GM23338 (cell line): Measurements from ENCODE around the gene PSMD8. TPM values are rescaled to one million over a fixed set of nuclear protein-coding genes. Genes with fewer than 3 reads are reported as not detected.

Experiments
- ATAC-seq: fragments of 200-7000 bp; cut with Tn5 transposase; 3 replicates; pipeline ENCODE4 v1.9.1; 2020
- DNase-seq: peaks from one replicate; pipeline ENCODE4 v3.0.0-alpha.2; 2015; ENCODE audit warnings: low spot score
- H2AFZ ChIP-seq: fragments of 200-600 bp; sonication (generic); 2 replicates; pipeline ENCODE4 v1.8.0; 2016; ENCODE audit warnings: antibody characterized with exemption, mild to moderate bottlenecking, moderate library complexity
- H3F3A ChIP-seq: fragments of 200-600 bp; sonication (generic); replicated peaks from 2 replicates; pipeline ENCODE4 v1.8.0; 2017; ENCODE audit warnings: antibody characterized with exemption, mixed run types, low read depth
- H3K27ac ChIP-seq: fragments of 200-600 bp; sonication (generic); 2 replicates; pipeline ENCODE4 v1.6.1; 2016; ENCODE audit warnings: low read depth
- H3K27me3 ChIP-seq: fragments of 200-600 bp; sonication (generic); 2 replicates; pipeline ENCODE4 v1.8.0; 2016; ENCODE audit warnings: mild to moderate bottlenecking, mixed run types, moderate library complexity; ENCODE audit not compliant: insufficient read depth
- H3K36me3 ChIP-seq: fragments of 200-600 bp; sonication (generic); 2 replicates; pipeline ENCODE4 v1.8.0; 2016; ENCODE audit warnings: mild to moderate bottlenecking; ENCODE audit not compliant: insufficient read depth
- H3K4me1 ChIP-seq: fragments of 200-600 bp; sonication (generic); 2 replicates; pipeline ENCODE4 v1.8.0; 2016; ENCODE audit warnings: mild to moderate bottlenecking, moderate library complexity; ENCODE audit not compliant: insufficient read depth
- H3K4me2 ChIP-seq: fragments of 200-600 bp; sonication (generic); 2 replicates; pipeline ENCODE4 v1.7.1; 2017; ENCODE audit warnings: mixed run types
- H3K4me3 ChIP-seq: fragments of 200-600 bp; sonication (generic); 2 replicates; pipeline ENCODE4 v1.6.1; 2016; ENCODE audit warnings: mixed run types
- H3K79me2 ChIP-seq: fragments of 200-600 bp; sonication (generic); replicated peaks from 2 replicates; pipeline ENCODE4 v1.8.0; 2017; ENCODE audit warnings: mild to moderate bottlenecking; ENCODE audit not compliant: insufficient read depth
- H3K9me2 ChIP-seq: fragments of 200-600 bp; sonication (generic); 2 replicates; pipeline ENCODE4 v1.8.0; 2017; ENCODE audit not compliant: insufficient read depth
- H4K20me1 ChIP-seq: fragments of 200-600 bp; sonication (generic); replicated peaks from 2 replicates; pipeline ENCODE4 v1.8.0; 2017; ENCODE audit warnings: mild to moderate bottlenecking; ENCODE audit not compliant: insufficient read depth
- H3K27ac Mint-ChIP-seq: 2 replicates; pipeline ENCODE4 v1.8.0; 2020; ENCODE audit warnings: inconsistent platforms, mild to moderate bottlenecking, moderate library complexity, mixed read lengths
- H3K27me3 Mint-ChIP-seq: 3 replicates; pipeline ENCODE4 v1.8.0; 2022; ENCODE audit warnings: low read depth, mild to moderate bottlenecking, moderate library complexity, mixed read lengths, inconsistent platforms; ENCODE audit not compliant: insufficient read depth, poor library complexity
- H3K36me3 Mint-ChIP-seq: 3 replicates; pipeline ENCODE4 v1.8.0; 2021; ENCODE audit warnings: low read depth, mild to moderate bottlenecking, inconsistent platforms, moderate library complexity, mixed read lengths
- H3K4me1 Mint-ChIP-seq: 3 replicates; pipeline ENCODE4 v1.8.0; 2020; ENCODE audit warnings: mild to moderate bottlenecking, inconsistent platforms, mixed read lengths
- H3K4me3 Mint-ChIP-seq: 3 replicates; pipeline ENCODE4 v1.8.0; 2021; ENCODE audit warnings: moderate library complexity, mild to moderate bottlenecking, inconsistent platforms, mixed read lengths
- H3K9me3 Mint-ChIP-seq: 3 replicates; pipeline ENCODE4 v1.8.0; 2020; ENCODE audit warnings: moderate library complexity, mild to moderate bottlenecking, inconsistent platforms, mixed read lengths
- CTCF ChIP-seq, 2 experiments: fragments of 200-600 bp in 1 of 2; sonication (generic) in 1 of 2; conservative IDR thresholded peaks; 2 replicates each; pipeline versions ENCODE4 v1.5.1 to v1.6.1; 2016 to 2017; ENCODE audit warnings: antibody characterized with exemption in 2 of 2, low read depth in 2 of 2, mild to moderate bottlenecking in 2 of 2, moderate library complexity in 1 of 2
- EZH2 ChIP-seq: fragments of 200-600 bp; sonication (generic); IDR thresholded peaks from one replicate; pipeline ENCODE4 v1.8.0; 2017; ENCODE audit warnings: antibody characterized with exemption, mild to moderate bottlenecking, low read depth; ENCODE audit not compliant: unreplicated experiment
- EZH2phosphoT487 ChIP-seq: fragments of 200-600 bp; sonication (generic); IDR thresholded peaks from one replicate; pipeline ENCODE4 v1.8.1; 2018; ENCODE audit warnings: antibody characterized with exemption; ENCODE audit not compliant: unreplicated experiment
- JUNB ChIP-seq: IDR thresholded peaks from one replicate; pipeline ENCODE4 v1.6.1; 2016; ENCODE audit warnings: antibody characterized with exemption; ENCODE audit not compliant: unreplicated experiment
- NANOG ChIP-seq: IDR thresholded peaks from 2 replicates; pipeline ENCODE4 v1.6.1; 2016; ENCODE audit warnings: antibody characterized with exemption, borderline replicate concordance
- POLR2AphosphoS5 ChIP-seq: IDR thresholded peaks from 2 replicates; pipeline ENCODE4 v1.6.1; 2016; ENCODE audit warnings: antibody characterized with exemption, low read depth
- polyA plus RNA-seq: library from polyadenylated mRNA; unstranded; fragments of >200 nt; fragmentation: Nextera tagmentation; extraction: Ambion mirVana; gene quantifications from 2 replicates; pipeline ENCODE4 v1.2.1, GENCODE V29; 2016
- total RNA-seq: library from RNA; depleted of rRNA; stranded (reverse); fragments of >200 nt; shearing (Covaris generic); gene quantifications from 2 replicates; pipeline ENCODE4 v1.2.3, GENCODE V29; 2014

PSMD8 gene
- total and polyA plus RNA-seq, 2 experiments from 2014 or later: 129 to 241 TPM

GRCh38 chr19:38385804-38386257 lies 11.5 kb downstream of the PSMD8 start:
- peaks cover 6% of the 10 kb centered on the region for H3K36me3 ChIP-seq
- Mint-ChIP-seq H3K36me3 (peaks cover 36% of the 10 kb centered on the region), H3K4me3 (peak overlapping the region; percentile 86; the same call in 2 of the 3 replicates), H3K4me1 (peaks cover 24% of the 10 kb centered on the region), H3K27me3 (peaks cover 35% of the 10 kb centered on the region), H3K27ac (no peak overlapping the region), H3K9me3 (no peaks in the 10 kb centered on the region; the same call in 2 of the 3 replicates)
- DNase-seq (peak; percentile 83), ATAC-seq (peak; percentile 21)
- H3K4me3 ChIP-seq: peak overlapping the region; percentile 96
- H3K27ac ChIP-seq: no peak overlapping the region
- H3F3A ChIP-seq: peaks cover 15% of the 10 kb centered on the region
- peaks cover 2% of the 10 kb centered on the region for H3K79me2 ChIP-seq
- H2AFZ ChIP-seq: no peak overlapping the region
- H3K4me1 ChIP-seq: peaks cover 6% of the 10 kb centered on the region
- no peak for TF ChIP-seq JUNB
- no peak for TF ChIP-seq NANOG
- TF ChIP-seq CTCF (conservative IDR thresholded peaks at IDR 0.05; ENCODE audit: low read depth in 2 of 2): 0 out of 4 replicates have a peak, but pooled peaks of 1 of the 2 experiments have one; percentile 1
- H4K20me1 ChIP-seq: peaks cover 6% of the 10 kb centered on the region
- H3K9me2 ChIP-seq: no peaks in the 10 kb centered on the region
- peak overlapping the region; percentile 95 for H3K4me2 ChIP-seq
- peaks cover 24% of the 10 kb centered on the region for H3K27me3 ChIP-seq

DNA sequence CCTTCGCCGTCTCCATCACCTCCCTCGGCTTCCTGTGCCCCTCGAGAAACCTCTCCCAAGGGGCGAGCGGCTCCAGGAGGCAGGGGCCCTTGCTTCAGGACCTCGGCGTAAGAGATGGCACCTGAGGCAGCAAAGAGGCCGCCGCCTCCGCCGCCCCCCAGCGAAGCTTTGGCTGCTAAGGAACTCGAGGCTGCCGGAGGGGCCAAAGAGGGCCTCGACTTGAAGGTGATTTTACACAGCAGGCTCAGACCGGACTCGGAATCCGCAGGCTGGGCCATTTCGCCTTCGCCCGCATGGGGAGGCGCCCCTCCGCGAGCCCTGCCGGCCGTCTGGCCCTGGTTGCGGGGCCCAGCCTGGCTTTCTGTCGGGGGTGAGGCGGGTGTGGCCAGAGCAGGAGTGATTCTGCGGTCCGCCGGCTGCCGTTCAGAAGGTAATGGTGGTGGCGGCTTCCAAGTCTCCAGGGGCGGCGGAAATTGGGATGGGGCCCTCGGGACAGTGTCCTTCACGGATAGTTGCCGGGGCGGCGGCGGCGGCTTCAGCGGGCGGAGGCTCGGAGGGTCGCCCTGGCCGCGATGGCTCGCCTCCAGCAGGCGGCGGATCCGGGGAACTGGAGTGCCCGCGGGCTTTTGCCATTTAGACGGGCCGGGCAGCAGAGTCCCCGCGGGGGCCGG lies 12.1 kb downstream of the PSMD8 start:
- Mint-ChIP-seq H3K4me3 (peak overlapping the region; percentile 86; the same call in 2 of the 3 replicates), H3K27ac (no peak overlapping the region), H3K4me1 (peaks cover 30% of the 10 kb centered on the region), H3K9me3 (no peaks in the 10 kb centered on the region; the same call in 2 of the 3 replicates), H3K27me3 (peaks cover 41% of the 10 kb centered on the region), H3K36me3 (peaks cover 36% of the 10 kb centered on the region)
- peak; percentile 35 for DNase-seq
- Histone ChIP-seq H3F3A (peaks cover 15% of the 10 kb centered on the region), H3K27me3 (peaks cover 24% of the 10 kb centered on the region), H3K4me2 (peak overlapping the region; percentile 95), H3K9me2 (no peaks in the 10 kb centered on the region), H4K20me1 (peaks cover 7% of the 10 kb centered on the region), H3K79me2 (peaks cover 8% of the 10 kb centered on the region), H3K4me1 (peaks cover 6% of the 10 kb centered on the region), H2AFZ (peak overlapping the region; percentile 79), H3K27ac (no peak overlapping the region), H3K36me3 (peaks cover 7% of the 10 kb centered on the region), H3K4me3 (peak overlapping the region; percentile 96)
- TF ChIP-seq EZH2phosphoT487 (no peak), EZH2 (peak; percentile 22)
- ATAC-seq: no peak

- Mint-ChIP-seq H3K4me1 (peaks cover 37% of the 10 kb centered on the region), H3K27ac (peak overlapping the region; percentile 36), H3K27me3 (peaks cover 43% of the 10 kb centered on the region), H3K9me3 (no peaks in the 10 kb centered on the region; the same call in 2 of the 3 replicates), H3K4me3 (peak overlapping the region; percentile 86), H3K36me3 (peaks cover 36% of the 10 kb centered on the region)
- Histone ChIP-seq H3K4me1 (peaks cover 6% of the 10 kb centered on the region), H3K9me2 (no peaks in the 10 kb centered on the region), H4K20me1 (peaks cover 7% of the 10 kb centered on the region), H3F3A (peaks cover 15% of the 10 kb centered on the region), H3K4me3 (peak overlapping the region; percentile 96), H3K4me2 (peak overlapping the region; percentile 95), H3K36me3 (peaks cover 4% of the 10 kb centered on the region), H3K27me3 (peaks cover 24% of the 10 kb centered on the region), H3K27ac (no peak overlapping the region), H3K79me2 (peaks cover 10% of the 10 kb centered on the region), H2AFZ (peak overlapping the region; percentile 79)
- TF ChIP-seq POLR2AphosphoS5: 0 out of 2 replicates have a peak, but pooled peaks have one; percentile 8
- TF ChIP-seq NANOG: no peak
- DNase-seq (no peak), ATAC-seq (peak; percentile 0)
Measured at GRCh38 chr19:38386971-38387549, 12.7 kb downstream of the PSMD8 start.
